Tibial artery (tissue), 4 donors: ENCODE measurements around the gene SLC25A25.

Source experiments
- DNase-seq, 2 donors: peaks; one replicate each; pipeline ENCODE4 v3.0.0-alpha.2; 2019
- H3K27ac ChIP-seq, 2 donors: fragments of 200-600 bp; sonication (generic) in 1 of 2; 1 replicate in 1 of 2; 2 replicates in 1 of 2; pipeline ENCODE4 v1.5.1; 2018 to 2019; ENCODE audit warnings: mild to moderate bottlenecking in 1 of 2
- H3K27me3 ChIP-seq, 2 donors: fragments of 200-600 bp; sonication (generic) in 1 of 2; one replicate each; pipeline versions ENCODE4 v1.5.1 to v1.6.0; 2016 to 2019
- H3K36me3 ChIP-seq, 3 donors: fragments of 200-600 bp; sonication (generic) in 2 of 3; one replicate each; pipeline ENCODE4 v1.5.1; 2016 to 2019; ENCODE audit warnings: mild to moderate bottlenecking in 2 of 3
- H3K4me1 ChIP-seq, 4 donors: fragments of 200-600 bp; sonication (generic) in 2 of 4; 1 replicate in 3 of 4; 2 replicates in 1 of 4; pipeline ENCODE4 v1.5.1; 2016 to 2019
- H3K4me3 ChIP-seq, 2 donors: fragments of 200-600 bp; sonication (generic) in 1 of 2; 1 replicate in 1 of 2; 2 replicates in 1 of 2; pipeline ENCODE4 v1.5.1; 2018 to 2019; ENCODE audit warnings: mild to moderate bottlenecking in 2 of 2
- H3K9me3 ChIP-seq, 3 donors: fragments of 200-600 bp; sonication (generic) in 1 of 3; one replicate each; pipeline ENCODE4 v1.5.1; 2016 to 2019
- intact Hi-C: fragments of 100-400 bp; cut with DNase I; formaldehyde crosslinking; loops from one replicate; pipeline ENCODE4 v1.15.0; 2023; ENCODE audit warnings: low total_unique reads
- TF ChIP-seq, protein P1 (sequence below), 2 experiments: fragments of 200-600 bp in 1 of 2; fragments of 450-650 bp in 1 of 2; IDR thresholded peaks; one replicate each; pipeline ENCODE4 v1.5.1; 2017 to 2019; ENCODE audit warnings: antibody characterized with exemption in 2 of 2, mild to moderate bottlenecking in 1 of 2, moderate library complexity in 1 of 2

SLC25A25 gene

DNA sequence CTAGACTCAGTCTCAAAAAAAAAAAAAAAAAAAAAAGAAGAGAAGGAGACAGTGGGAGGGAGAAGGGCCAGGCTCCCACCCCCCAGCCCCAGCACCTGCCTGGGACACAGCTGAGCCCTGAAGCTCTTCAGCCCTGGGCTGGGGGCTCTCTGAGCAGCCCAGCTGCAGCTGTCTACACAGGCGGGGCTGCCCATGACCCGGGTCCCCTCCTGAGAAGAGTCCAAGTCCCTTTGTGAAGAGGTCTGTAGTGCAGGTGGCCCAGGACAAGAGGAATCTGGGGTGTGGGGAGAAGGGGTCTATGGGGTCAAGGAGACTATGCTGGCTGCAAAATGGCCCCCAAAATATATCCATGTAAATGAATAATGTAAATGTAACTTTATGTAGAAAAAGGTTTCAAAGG is 74.6 kb downstream of the SLC25A25 start:
- H3K4me3 ChIP-seq: no peak overlapping the region
- intact Hi-C loops: no loop called here
- no peaks in the 10 kb centered on the region for H3K9me3 ChIP-seq
- no peak for DNase-seq
- no peaks in the 10 kb centered on the region for H3K4me1 ChIP-seq
- TF ChIP-seq, protein P1, sequence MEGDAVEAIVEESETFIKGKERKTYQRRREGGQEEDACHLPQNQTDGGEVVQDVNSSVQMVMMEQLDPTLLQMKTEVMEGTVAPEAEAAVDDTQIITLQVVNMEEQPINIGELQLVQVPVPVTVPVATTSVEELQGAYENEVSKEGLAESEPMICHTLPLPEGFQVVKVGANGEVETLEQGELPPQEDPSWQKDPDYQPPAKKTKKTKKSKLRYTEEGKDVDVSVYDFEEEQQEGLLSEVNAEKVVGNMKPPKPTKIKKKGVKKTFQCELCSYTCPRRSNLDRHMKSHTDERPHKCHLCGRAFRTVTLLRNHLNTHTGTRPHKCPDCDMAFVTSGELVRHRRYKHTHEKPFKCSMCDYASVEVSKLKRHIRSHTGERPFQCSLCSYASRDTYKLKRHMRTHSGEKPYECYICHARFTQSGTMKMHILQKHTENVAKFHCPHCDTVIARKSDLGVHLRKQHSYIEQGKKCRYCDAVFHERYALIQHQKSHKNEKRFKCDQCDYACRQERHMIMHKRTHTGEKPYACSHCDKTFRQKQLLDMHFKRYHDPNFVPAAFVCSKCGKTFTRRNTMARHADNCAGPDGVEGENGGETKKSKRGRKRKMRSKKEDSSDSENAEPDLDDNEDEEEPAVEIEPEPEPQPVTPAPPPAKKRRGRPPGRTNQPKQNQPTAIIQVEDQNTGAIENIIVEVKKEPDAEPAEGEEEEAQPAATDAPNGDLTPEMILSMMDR (IDR thresholded peaks at IDR 0.05): no peak
- peaks cover 0 to 2% of the 10 kb centered on the region in 2 donors for H3K27me3 ChIP-seq
- no peaks in the 10 kb centered on the region for H3K36me3 ChIP-seq
- H3K27ac ChIP-seq: no peak overlapping the region

DNA sequence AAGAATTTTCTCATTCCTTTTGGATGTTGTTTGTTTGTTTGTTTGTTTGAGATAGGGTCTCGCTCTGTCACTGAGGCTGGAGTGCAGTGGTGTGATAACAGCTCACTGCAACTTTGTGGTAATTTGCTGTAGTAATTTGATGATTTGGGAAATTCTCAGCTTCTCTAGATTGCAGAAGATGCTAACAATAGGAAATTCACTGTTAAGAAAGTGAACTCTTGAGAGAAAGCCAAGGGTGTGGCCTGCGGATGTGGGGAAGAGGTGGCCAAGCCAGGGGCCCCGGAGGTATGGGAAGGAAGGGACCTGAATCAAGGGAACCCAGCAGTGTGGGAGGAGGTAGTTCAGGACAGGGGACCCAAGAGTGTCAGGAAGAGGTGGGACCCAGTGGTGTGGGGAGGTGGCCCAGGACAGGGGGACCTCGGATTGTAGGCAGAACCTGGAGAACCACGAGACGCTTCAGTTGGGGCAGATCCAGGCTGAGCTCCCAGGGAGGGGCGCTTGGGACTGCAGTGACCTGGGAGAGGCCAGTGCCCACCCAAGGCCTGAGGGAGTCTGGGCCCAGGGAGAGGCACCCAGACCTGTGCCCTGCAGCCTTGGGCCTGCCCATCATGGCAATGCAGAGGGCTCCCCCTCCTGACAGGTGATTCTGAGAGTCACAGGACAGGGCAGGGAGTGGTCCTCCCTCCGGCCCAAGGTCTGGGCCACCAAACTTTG is 75.7 kb downstream of the SLC25A25 start:
- no peaks in the 10 kb centered on the region for H3K9me3 ChIP-seq
- no peak overlapping the region for H3K27ac ChIP-seq
- H3K4me1 ChIP-seq: peaks cover 0 to 5% (median 0%) of the 10 kb centered on the region in 4 donors
- intact Hi-C loops: no loop called here
- H3K27me3 ChIP-seq: no peaks in the 10 kb centered on the region
- H3K4me3 ChIP-seq: no peak overlapping the region
- H3K36me3 ChIP-seq: no peaks in the 10 kb centered on the region
- DNase-seq: no peak
- TF ChIP-seq, protein P1 (IDR thresholded peaks at IDR 0.05): no peak

DNA sequence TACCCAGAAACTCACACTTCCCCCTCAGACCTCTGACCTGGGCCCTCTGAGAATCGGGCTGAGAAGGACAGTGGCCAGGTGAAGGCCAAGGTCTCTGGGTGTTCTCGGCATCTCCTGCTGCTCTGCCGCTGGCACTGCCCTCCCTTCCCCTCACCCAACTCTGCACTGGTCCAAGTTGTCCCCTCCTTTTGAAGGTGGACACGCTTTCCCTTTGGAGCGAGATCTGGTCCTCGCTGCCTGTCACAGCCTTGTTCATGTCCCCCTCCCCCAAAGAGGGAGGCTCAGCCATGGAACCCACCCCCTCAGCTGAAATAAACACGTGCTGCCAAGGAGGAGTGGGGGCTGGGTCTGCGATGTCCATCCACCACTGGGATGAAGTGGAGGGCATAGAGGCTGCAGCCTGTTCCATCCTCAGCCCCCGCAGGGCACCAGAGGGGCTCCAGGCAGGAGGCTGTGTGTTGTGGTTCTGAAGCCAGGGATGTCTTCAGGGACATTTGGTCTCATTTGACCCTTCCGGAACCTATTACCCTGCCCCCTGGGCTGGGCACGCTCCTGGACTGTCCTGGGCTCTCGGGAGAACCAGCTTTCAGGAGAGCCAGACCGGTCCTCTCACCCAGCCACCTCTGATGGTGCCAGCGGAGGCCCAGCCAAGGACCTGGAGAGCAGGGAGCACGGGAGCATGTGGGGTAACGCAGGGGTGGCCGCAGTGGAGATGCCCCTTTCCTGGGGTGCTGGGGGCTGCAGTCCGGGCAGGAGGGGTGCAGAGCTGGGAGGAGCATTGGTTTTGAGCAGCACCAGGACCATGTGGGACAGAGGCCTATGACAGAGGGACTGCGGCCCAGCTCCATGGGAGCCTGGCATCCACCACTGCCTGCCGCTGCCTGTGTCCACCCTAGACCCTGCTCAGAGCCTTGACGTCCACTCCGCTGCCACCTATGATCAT is 76.5 kb downstream of the SLC25A25 start:
- peaks cover 0 to 11% (median 0%) of the 10 kb centered on the region in 4 donors for H3K4me1 ChIP-seq
- DNase-seq: no peak
- H3K9me3 ChIP-seq: no peaks in the 10 kb centered on the region
- H3K27ac ChIP-seq: no peak overlapping the region
- TF ChIP-seq, protein P1 (IDR thresholded peaks at IDR 0.05): no peak
- no peaks in the 10 kb centered on the region for H3K27me3 ChIP-seq
- intact Hi-C loops: no loop called here
- H3K36me3 ChIP-seq: no peaks in the 10 kb centered on the region
- no peak overlapping the region for H3K4me3 ChIP-seq

DNA sequence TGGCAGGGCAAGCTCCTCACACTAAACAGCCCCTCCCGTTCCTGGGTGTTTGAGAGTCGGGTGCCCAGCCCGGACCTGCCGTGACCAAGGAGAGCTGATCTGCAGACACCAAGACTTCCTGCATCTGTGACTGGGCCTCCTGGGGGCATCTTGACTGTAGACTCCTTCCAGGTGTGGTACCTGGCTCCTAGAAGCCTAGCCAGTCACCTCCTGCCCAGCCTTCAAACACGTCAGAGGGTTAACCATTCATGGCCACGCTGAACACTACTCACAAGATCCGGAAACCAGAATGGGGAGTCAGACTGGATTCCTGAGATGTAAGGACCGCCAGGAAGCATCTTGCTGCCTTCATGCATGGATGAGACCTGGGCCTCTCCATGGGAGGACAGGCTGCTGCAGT is 77.5 kb downstream of the SLC25A25 start:
- Histone ChIP-seq H3K36me3 (no peaks in the 10 kb centered on the region), H3K4me3 (no peak overlapping the region), H3K9me3 (no peaks in the 10 kb centered on the region), H3K27me3 (no peaks in the 10 kb centered on the region), H3K4me1 (peaks cover 0 to 12% (median 0%) of the 10 kb centered on the region in 4 donors), H3K27ac (no peak overlapping the region)
- DNase-seq: no peak
- intact Hi-C loops: no loop called here
- TF ChIP-seq, protein P1 (IDR thresholded peaks at IDR 0.05): no peak

DNA sequence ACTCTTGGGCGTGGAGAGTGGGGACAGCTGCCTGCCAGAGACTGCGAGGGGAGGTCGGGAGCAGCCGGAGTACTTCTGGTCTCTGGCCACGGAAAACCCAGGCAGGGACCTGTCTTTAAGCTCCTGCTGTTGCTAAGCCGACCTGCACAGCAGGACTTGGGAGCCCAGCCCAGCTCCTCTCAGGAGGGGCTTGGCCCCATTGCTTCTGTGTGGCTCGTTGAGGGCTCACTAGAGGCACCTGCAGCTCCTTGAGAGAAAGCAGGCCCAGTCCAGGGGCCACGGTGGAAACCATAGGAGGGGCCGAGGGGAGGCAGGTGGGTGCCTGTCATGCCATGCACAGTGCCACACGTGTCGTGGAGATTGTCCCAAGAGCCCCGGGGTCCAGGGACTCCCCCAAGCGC is 77.9 kb downstream of the SLC25A25 start:
- intact Hi-C loops: no loop called here
- H3K4me3 ChIP-seq: no peak overlapping the region
- no peaks in the 10 kb centered on the region for H3K36me3 ChIP-seq
- H3K4me1 ChIP-seq: peaks cover 0 to 12% (median 0%) of the 10 kb centered on the region in 4 donors
- TF ChIP-seq, protein P1 (IDR thresholded peaks at IDR 0.05): no peak
- no peak overlapping the region for H3K27ac ChIP-seq
- H3K27me3 ChIP-seq: no peaks in the 10 kb centered on the region
- no peak for DNase-seq
- no peaks in the 10 kb centered on the region for H3K9me3 ChIP-seq
